ENCODE measurements around the gene TMEM123.
"Not testable (repeated sequence)": the region's sequence is repeated elsewhere in the genome, so short reads cannot be mapped to it uniquely, and the experiment has no call there.

Gene TMEM123

DNA sequence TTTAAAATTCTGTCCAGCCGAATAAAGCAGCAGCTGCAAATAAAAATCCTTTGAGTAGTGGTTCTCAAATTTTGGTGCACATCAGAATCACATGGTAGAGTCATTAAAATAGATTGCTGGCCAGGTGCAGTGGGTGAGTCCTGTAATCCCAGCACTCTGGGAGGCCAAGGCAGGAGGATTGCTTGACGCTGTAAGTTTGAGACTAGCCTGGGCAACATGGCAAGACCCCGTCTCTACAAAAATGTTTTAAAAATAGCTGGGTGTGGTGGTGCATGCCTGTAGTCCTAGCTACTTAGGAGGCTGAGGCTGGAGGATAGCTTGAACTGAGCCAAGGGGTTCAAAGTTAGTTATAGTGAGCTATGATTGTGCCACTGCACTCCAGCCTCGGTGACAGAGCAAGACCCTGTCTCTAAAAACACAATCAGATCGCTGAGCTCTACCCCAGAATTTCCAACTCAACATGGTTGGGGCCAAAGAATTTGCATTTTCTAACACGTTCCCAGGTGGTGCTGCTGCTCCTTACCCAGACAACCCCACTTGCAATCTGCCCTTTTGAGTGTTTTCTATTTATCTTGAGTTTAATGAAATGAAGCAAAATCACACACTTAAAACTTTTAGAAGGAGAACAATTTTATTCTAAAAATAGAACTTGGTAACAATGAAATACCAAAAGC lies 56.7 kb downstream of the TMEM123 start:
- no peak for DNase-seq (ENCODE audit: low read depth in 2 of 2)

DNA sequence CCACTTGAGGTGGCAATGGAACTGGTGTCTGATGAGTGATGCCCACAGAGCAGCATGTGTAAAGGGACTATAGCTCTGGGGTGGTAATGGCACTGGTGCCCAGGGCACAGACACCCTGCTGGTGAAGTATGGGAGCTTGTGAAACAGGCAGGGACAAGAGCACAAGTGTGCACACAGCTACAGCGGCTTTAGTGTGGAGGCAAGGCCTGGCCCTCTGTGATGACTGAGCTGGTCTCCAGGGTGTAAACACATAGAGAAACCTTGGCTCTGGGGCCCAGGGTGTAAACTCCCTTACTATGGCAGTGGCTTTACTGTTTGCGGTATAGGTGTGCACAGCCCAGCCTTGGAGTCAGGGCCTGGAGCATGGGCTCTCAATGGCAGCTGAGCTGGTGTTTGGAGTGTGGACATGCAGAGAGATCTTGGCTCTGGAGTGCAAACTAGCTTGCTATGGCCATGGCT lies 59.3 kb downstream of the TMEM123 start:
- no peak for DNase-seq (ENCODE audit: low read depth in 2 of 2)

DNA sequence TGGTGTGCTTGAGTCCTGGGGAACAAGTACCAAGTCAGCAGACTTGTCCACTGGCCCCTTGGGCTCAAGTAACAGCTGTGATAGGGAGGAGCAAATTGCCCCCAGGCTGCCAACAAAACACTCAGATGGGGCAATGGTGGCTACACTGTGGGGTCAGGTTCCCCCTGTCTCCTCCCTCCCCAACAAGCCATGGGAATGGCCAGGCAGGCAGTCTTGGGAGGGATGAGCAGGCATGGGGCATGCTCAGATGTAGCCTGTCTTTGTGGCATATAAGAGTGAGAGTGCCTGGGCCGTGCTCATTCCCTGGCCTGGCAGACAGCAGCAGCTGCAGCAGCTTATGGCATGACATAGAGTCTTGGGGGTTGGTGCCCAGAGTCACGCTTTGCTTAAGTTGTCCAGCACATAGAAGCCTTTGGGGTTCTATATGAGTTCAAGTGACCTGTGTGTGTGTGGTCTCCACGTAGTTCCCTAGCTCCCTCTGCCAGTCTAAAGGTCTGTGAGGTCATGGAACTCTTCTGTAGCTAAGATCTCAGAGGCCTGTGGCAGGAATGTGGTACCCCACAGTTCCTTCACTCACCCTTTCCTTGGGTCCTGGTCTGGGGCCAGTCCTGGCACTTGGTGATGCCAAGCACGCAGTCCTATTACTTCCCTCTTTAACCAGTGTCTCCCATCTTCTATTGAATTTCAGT lies 60.9 kb downstream of the TMEM123 start:
- no peak for DNase-seq (ENCODE audit: low read depth in 2 of 2)

DNA sequence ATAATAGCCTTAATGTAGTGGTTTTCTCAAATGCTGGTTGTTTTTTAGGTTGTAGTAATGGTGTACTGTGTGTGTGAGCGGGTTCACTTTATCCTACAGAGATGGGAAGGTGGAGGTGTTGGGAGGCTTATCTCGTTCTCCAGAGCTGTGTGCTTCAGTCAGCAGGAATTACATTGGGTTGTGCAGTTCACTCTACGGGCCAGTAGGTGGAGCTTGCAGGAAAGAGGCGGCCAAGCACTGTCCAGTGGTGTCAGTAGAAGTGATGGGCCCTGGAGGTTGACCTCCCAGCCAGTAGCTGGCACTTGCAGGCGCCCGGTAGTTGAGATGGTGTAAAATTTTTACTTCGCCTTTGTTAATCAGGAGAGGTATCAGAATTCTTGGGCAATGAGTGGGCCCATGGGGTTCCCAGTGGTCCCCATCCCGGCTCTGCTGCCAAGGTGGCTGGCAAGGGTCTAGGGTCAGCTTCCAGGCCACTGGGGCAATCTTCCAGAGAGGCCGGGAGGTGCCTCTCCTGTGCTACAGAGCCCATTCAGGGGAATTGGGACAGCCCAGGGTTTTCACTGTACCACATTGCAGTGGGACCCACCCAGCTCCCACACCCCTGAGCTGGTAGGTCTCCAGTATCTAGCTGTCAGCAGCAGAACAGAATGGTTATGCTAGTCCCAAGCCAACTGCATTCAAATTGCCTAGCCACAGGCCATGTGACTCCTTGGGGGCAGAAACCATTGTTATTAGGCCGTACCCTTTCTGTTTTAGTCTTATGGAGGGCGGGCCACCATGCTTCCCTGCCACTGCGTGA lies 61.7 kb downstream of the TMEM123 start:
- DNase-seq (ENCODE audit: low read depth in 2 of 2), result no peak

DNA sequence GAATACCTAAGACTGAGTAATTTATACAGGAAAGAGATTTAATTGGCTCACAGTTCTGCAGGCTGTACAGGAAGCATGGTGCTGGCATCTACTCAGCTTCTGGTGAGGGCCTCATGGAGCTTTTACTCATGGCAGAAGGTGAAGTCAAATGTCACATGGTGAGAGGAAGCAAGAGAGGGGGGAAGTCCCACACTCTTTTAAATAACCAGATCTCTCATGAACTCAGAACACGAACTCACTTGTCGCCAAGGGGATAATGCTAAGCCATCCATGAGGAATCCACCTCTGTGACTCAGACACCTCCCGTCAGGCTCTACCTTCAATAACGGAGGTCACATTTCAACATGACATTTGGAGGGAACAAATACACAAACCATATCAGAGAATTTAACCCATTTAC lies 63.3 kb downstream of the TMEM123 start:
- no peak for DNase-seq (ENCODE audit: low read depth in 2 of 2)

DNA sequence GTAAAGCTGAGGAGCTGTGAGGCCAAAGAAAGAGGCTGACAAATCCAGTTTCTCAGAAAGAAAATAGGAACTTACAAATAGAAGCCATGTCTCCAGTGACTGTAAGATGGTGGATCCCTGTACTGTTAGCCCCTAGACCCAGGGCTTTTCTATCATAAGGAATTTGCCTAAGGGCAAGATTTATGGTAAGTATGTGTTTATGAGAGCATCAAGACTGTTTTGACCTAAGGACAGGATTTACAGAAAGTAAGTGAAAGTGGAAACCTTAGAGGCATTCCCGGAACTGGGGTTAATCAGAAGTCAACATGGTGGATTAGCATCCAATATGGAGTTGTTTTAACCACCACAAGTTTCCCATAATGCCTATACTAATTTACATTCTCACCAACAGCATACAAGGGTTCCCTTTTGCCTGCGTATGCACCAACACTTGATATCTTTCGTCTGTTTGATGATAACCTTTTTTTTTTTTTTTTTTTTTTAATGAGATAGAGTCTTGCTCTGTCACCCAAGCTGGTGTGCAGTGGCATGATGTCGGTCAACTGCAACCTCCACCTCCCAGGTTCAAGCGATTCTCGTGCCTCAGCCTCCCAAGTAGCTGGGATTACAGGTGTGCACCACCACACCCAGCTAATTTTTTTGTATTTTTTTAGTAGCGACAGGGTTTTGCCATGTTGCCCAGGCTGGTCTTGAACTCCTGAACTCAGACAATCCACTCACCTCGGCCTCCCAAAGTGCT lies 65.4 kb downstream of the TMEM123 start:
- DNase-seq (ENCODE audit: low read depth in 2 of 2), result no peak

DNA sequence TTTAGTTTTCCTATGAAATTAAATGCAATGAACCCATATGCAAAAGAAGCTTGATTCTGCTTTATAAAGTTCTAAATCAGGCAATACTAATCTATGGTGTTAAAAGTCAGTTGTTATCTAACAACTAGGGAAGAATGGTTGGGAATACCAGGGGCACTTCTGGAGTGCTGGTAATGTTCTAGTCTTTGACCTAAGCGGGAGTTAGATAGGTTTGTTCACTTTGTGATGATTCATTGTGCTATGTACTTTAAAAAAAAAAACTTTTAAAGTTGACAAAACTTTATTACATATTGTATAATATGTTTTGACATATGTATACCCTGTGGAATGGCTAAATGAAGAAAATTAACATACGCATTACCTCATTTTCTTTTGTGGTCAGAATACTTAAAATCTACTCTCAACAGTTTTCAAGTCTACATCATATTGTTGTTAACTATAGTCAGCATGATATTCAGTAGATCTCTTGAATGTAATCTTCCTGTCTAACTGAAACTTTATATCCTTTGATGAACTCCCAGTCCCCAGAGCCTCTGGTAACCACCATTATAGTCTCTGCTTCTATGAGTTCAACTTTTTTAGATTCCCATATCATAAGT lies 66.3 kb downstream of the TMEM123 start:
- no peak for DNase-seq (ENCODE audit: low read depth in 2 of 2)

DNA sequence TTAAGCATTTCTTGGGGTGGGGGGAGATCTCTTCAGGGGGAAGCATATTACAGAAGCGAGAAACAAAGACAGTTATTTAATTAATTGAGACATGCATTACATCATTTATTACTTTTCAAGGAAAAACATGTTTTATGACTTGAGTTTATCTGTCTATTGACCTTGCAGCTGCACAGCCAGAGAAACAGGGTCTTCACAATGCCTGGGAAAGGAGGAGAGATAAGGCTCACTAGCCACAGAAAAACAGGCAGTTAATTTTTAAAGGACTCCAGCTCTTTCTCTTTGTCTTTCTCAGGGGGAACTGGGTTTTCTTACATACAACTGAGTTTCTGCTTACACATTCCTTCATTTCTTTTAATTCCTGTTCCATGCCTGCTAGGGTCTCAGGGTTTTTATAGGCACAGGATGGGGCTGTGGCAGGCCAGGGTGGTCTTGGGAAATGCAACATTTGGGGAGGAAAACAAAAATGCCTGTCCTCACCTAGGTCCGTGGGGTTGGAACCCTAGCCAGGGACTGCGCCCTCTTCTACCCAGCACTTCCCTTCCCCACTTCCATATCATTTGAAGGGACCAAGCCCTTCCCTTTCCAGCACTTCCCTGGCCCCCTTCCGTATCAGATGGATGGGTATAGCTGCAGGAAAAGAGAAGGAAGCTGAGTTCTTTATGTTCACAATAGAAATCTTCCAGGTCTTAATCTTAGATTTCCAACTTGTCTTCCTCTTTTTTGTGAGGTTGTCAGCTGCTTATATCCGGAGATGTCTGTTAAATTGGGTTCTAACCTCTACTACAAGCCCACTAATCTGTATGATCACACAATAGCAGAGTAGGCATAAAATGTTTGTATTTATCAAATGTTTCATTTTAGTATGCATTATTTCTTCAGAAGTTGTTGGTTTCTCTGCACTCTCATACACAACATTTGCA lies 67.2 kb downstream of the TMEM123 start:
- DNase-seq (ENCODE audit: low read depth in 2 of 2), result no peak

DNA sequence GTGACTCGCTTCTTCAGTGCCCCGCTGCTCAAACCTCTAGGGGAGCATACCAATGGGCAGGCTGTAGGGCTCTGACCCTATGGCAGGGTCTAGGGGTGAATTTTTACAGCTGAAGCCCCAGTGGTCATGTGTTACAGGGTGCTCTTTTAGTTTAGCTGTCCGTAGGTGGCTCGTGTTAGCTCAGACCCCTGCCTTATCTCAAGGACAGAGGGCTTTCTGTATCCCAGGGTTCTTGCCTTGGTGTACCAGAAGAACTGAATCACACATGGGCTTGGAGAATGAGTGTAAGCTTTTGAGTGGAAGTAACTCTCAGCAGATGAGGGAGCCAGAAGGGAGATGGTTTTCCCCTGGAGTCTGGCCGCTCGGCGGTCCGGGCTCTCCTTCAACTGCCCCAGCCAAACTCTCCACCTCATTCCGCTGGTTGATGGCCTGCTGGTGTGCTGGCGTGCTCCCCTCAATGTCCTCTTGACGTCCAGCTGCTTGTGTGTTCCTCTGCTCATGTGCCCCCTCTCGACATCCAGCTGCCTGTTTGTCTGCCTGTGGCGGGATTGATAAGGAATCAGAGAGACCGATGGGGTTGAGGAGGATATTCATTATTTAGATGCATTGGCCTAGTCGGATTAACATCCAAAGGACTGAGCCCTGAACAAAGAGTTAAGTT lies 68.0 kb downstream of the TMEM123 start:
- no peak for DNase-seq (ENCODE audit: low read depth in 2 of 2)

DNA sequence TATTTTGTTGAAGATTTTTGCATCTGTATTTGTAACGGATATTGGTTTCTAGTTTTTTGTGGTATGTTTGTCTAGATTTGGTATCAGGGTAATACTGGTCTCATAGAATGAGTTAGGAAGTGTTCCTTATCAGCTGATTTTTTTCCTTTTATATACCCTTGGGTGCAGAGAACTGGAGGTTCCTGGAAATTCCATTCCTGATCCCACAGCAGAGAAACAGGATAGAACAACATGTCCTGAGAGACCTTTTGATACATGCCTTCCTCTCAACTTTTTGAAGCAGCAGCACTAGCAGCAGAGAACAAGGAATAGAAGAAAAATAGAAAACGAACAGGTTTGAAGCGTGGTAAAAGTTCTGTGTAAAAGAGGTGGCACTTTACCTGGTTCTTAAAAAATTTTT lies 68.7 kb downstream of the TMEM123 start:
- no peak for DNase-seq (ENCODE audit: low read depth in 2 of 2)

DNA sequence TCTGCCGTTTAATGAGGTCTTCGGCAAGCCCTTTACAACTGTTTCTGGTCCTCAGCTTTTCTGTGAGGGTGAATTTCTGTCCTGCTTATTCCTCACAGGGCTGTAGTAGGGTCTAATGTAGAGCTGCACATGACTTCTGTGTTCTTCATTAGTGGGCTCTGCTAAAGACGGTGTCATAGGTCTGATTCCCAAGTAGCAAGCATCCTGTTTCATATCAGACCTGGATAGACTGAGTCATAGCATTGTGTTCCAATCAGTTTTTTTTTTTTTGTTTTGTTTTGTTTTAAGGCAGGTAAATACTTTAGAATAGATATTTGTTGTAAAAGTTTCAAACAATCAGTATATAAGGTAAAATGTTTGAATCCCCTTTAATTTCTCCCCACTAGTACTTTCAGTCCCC lies 70.2 kb downstream of the TMEM123 start:
- no peak for DNase-seq (ENCODE audit: low read depth in 2 of 2)

DNA sequence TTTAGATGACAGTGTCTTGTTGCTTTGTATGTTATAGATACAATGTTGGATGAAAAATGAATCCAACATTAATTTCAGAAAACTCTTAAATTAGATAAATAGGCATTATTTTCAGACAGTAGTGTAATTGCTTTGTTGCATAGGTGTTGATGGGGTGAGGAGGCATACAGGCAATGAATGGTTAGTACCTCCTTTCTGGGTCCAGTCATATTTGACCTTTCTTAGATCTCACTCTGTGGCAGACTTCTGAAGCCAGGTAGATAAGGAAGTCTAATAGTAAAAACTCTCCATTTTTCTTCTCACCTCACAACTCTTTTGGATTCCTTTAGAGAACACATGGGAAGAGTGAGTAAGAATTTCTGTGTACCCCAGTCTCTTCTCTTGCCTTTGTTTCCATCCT lies 73.7 kb downstream of the TMEM123 start:
- no peak for DNase-seq (ENCODE audit: low read depth in 2 of 2)

DNA sequence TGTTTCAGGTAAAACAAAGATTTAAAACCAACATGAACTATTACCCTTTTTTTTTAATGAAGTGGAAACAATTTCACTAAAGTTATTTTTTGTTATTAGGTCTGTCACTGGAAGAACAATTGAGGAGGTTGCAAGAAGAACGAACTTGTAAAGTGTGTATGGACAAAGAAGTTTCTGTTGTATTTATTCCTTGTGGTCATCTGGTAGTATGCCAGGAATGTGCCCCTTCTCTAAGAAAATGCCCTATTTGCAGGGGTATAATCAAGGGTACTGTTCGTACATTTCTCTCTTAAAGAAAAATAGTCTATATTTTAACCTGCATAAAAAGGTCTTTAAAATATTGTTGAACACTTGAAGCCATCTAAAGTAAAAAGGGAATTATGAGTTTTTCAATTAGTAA lies 74.7 kb downstream of the TMEM123 start:
- no peak for DNase-seq (ENCODE audit: low read depth in 2 of 2)

DNA sequence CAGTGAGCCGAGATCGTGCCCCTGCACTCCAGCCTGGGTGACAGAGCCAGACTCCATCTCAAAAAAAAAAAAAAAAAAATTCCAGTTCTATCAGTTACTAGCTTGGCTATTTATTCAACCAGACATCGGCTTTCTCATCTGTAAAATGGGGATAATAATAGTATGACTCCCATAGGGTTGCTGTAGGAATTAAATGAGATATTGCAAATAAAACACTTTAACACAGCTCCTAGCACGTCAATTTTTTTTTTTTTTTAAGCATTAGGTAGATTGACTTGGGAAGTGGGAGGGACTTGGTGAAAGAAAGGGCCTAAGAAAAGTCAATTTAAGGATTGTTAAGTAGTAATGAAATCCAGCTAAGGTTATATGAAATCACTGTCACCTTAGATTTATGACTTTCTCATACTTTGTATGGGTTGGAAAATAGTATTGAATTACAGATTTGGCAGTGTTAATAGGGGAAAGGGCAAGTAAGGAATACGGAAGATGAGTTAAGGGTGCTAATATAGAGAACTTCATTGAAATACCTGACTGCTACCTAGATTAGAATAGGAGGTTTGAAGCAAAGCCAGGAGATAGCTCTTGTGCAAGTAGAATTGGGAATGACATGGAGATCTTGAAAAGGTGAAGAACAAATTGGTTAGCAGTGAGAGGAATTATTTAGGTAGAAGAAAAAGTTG lies 76.7 kb downstream of the TMEM123 start:
- DNase-seq (ENCODE audit: low read depth in 2 of 2), result no peak

DNA sequence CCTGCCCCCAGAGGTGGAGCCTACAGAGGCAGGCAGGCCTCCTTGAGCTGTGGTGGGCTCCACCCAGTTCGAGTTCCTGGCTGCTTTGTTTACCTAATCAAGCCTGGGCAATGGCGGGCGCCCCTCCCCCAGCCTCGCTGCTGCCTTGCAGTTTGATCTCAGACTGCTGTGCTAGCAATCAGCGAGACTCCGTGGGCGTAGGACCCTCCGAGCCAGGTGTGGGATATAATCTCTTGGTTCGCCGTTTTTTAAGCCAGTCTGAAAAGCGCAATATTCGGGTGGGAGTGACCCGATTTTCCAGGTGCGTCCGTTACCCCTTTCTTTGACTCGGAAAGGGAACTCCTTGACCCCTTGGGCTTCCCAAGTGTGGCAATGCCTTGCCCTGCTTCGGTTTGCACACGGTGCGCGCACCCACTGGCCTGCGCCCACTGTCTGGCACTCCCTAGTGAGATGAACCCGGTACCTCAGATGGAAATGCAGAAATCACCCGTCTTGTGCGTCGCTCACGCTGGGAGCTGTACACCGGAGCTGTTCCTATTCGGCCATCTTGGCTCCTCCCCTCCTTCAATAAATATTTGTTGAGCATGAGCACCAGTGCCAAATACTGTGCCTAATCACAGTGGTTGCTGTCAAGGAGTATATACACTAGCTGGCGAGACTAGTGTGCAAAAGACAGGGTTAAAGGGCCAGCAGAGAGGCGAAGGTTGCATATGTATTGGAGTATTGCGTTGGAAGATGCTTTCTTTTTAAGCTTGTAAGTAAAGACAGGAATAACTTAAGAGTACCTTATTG lies 77.7 kb downstream of the TMEM123 start:
- DNase-seq (ENCODE audit: low read depth in 2 of 2), result not testable (repeated sequence)

DNA sequence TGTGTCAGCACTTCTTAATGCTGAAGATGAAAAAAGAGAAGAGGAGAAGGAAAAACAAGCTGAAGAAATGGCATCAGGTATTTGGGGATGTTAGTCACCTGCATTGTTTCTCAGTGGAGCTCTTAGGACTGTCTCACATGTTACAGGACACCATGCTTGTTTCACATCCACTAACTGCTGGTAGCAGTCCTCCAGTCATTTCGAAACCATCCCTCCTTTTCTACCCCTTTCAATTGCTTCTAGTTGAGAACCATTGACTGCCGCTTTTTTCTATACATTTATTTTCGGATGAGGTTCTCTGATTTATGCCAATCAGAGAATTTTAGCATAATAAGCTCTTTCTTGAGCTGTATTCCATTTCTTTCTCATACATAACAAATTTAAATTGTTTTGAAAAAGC lies 84.1 kb downstream of the TMEM123 start:
- DNase-seq (ENCODE audit: low read depth in 2 of 2), result no peak

DNA sequence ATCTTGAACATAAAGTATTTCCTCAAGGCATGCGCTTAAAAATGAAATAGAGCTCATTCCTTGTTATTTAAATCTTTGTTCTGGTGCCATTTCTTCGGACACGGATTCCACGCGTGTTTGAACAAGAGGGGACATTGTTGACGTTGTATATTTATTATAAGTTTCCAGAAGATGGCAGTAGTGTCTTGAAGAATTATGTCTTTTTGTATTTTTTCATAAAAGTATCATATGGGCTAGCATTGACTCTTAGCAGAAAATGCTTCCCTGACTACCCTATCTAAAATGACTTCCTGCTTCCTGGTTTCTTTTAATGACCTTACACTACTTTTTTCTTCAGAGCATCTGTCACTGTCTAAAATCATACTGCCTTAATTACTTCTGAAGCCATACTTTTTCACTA lies 85.2 kb downstream of the TMEM123 start:
- DNase-seq (ENCODE audit: low read depth in 2 of 2), result no peak

DNA sequence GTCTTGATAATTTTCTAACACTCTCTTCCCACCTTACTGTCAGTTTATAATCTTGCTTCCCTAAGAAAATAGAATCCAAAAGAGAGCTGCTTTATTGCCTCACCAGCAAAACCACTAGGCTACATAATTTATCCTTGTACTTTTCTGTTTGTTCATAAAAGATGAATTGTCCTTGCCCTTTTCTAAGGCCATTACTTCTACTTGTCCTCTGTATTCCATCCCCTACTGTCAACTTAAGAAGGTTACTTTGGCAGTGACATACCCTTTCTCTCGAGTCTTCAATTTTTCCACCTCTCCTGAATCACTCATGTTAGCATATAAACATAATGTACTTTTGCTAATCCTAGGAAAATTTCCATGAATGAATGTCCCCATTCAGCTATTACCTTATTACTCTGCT lies 87.6 kb downstream of the TMEM123 start:
- no peak for DNase-seq (ENCODE audit: low read depth in 2 of 2)

All from fibroblast of skin of left biceps (primary cell).